ENCODE data around the gene ATG9A.
"Not testable (repeated sequence)": the region's sequence is repeated elsewhere in the genome, so short reads cannot be mapped to it uniquely, and the experiment has no call there.

ATG9A gene, protein sequence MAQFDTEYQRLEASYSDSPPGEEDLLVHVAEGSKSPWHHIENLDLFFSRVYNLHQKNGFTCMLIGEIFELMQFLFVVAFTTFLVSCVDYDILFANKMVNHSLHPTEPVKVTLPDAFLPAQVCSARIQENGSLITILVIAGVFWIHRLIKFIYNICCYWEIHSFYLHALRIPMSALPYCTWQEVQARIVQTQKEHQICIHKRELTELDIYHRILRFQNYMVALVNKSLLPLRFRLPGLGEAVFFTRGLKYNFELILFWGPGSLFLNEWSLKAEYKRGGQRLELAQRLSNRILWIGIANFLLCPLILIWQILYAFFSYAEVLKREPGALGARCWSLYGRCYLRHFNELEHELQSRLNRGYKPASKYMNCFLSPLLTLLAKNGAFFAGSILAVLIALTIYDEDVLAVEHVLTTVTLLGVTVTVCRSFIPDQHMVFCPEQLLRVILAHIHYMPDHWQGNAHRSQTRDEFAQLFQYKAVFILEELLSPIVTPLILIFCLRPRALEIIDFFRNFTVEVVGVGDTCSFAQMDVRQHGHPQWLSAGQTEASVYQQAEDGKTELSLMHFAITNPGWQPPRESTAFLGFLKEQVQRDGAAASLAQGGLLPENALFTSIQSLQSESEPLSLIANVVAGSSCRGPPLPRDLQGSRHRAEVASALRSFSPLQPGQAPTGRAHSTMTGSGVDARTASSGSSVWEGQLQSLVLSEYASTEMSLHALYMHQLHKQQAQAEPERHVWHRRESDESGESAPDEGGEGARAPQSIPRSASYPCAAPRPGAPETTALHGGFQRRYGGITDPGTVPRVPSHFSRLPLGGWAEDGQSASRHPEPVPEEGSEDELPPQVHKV

DNA sequence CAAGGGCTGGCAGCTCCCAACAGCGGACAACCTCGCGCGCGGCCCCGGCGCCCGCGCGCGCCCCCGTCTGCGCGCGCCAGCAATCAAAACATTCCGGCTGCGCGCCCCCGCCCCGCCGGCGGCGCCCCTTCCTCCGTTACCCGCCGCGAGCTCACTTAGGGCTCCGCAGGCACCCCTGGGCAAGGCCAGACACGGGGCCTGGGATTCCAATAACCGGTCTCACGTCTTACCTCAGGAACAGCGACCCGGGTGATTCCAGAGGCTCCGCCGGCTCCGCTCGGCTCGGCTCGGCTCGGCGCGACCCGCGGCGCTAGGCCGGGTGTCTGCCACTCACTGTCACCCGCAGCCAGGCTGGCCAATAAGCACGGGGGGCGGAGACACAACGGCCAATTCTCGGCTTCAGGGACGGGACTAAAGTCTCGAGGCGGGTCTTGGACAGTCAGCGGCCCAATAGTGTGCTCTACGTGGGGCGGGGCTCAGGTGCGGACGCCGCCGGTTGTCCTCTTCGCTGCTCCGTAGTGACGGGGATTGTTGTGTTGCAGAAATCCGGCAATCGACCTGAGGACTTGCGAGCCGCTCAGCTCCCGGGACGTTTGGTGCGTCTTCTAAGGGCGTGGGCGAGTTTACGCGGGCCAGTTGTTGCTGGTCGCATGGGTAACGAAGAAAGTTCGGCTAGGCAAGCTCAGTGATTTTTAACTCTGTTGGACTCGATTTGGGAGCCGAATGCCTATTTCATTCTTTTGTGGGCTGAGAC, at the start of gene ATG9A, which contains the start of gene ANKZF1:
Gene ATG9A, minus strand, starts transcription at position 332 of the 754 bp plus-strand sequence. CDS start 1,612 bp downstream, outside the sequence.
Gene ANKZF1, plus strand, starts transcription at position 502 of the 754 bp plus-strand sequence. CDS start 452 bp downstream, outside the sequence.
- DNase-seq: peak; percentile 98 to 99

GRCh38 chr2:219278655-219279150, 49.3 kb upstream of the ATG9A start:
- DNase-seq: no peak

DNA sequence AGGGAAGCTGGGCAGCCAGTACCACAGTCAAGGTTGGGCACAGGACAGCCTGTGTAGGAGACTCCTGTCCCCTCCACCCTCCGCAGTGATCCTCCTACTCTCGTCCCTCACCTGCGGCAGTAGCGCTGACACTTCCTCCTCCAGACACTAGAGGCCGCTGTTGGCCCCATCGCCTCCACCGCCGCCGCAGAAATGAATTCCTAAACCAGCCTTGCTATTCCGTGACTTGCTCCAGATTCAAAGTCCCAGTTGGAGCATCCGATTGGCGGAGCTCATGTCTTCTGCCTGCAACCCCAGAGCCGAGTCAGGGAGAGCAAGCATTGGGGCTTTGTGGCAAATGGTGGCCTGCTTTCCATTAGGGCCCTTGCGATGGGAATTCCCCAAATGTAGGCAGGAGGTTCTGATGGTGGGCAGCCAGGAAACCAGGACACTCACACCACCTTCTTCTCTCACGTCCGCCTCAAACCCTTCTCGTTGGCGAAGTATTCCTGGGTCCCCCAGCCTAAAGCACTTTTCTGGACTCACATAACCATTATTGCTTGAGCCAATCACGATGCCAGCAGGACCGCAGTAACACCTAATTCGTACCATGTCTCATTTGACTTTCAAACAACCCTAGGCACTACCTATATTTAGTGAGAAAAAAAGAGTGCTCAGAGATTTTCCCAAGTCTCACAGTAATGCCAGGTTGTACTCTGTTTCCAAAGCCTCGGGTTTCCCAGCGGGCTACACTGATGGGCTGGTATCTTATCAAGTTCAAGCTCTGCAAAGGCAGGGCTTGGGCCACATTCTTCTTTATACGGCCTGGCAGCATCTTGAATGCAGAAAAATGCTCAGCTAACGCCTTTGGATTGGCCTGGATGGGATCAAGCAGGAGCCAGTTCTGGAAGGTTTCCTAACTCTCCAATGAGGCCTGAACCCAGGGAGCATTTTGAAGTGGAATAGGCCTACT, 48.5 kb upstream of the ATG9A start:
- DNase-seq: peak; percentile 71 to 81

DNA sequence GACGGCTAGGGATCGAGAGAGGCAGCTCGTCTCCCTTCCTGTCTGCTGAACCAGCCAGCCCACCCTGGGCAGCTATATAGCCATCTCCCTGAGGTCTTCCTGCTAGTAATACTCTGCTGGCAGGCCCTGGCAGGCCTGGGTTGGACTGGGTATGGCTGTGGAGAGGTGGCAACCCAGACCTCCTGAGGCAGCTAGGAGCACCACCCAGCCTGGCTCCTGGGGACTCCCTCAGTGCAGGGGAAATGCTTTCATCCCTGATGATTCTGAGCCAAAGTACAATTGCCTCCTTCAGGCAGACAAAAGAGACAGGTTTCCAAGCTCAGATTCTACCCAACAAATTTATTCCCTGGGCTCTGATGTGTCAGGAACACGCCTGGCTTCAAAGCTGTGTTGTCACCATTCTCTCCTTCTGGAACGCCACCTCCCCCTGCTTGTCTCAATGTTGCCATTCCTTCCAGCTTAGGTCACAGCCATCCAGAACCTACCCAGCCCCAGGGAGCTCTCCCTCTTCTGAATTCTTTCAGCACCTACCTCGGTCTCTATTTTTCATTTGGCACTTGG, 45.0 kb upstream of the ATG9A start:
- no peak for DNase-seq

DNA sequence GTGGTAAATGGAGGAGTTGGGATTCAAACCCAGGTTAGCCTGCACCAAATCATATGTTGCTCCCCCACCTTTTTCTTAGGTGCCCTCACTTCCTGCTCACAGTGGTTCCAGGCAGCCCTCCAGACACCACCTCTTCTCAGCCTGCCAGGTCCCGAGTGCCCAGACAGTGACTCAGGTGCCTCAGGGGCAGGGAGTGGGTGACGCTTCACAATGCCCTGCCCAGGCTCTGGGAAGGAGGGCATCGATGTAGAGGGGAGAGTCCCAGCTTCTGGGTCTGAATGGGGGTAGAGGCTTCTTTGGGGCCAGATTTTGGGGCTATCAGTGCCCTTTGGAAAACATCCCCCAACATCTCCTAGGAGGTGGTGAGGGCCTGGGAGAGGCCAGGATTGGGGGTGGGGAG, 44.5 kb upstream of the ATG9A start:
- DNase-seq: no peak

- no peak for DNase-seq
These were observed 43.6 kb upstream of the ATG9A start for GRCh38 chr2:219272995-219273394.

DNA sequence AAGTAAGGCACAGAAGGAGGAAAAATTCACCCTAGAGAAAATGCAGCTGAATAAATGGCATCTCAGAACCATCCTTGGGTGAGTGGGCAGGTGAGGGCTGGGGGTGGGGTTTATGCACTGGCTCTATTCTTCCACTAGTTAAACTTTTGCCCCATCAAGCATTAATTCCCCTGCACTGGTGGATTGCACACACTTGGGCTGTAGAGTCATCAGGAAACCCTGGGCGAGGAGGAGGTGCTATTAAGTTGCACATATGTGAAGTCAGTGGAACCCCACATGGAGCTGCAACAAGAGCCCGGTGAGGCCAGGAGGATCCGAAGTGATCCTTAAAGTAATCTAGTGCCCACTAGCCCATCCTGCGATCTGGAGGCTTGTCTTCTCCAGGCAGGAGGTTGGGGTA, 42.9 kb upstream of the ATG9A start:
- no peak for DNase-seq

GRCh38 chr2:219271021-219271420, 41.6 kb upstream of the ATG9A start:
- DNase-seq: no peak

DNA sequence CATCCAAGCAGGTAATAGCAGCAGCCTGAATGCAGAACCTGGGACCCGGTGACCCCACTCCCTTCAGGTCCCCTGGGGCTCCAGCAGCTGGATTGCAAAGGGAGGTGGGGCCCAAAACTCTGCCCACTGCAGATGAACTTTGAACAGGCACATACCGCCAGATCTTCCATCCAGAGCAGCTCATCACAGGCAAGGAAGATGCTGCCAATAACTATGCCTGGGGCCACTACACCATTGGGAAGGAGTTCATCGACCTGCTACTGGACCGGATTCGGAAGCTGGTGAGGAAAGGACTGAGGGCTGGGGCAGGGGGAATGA, 40.6 kb upstream of the ATG9A start:
- DNase-seq: no peak

DNA sequence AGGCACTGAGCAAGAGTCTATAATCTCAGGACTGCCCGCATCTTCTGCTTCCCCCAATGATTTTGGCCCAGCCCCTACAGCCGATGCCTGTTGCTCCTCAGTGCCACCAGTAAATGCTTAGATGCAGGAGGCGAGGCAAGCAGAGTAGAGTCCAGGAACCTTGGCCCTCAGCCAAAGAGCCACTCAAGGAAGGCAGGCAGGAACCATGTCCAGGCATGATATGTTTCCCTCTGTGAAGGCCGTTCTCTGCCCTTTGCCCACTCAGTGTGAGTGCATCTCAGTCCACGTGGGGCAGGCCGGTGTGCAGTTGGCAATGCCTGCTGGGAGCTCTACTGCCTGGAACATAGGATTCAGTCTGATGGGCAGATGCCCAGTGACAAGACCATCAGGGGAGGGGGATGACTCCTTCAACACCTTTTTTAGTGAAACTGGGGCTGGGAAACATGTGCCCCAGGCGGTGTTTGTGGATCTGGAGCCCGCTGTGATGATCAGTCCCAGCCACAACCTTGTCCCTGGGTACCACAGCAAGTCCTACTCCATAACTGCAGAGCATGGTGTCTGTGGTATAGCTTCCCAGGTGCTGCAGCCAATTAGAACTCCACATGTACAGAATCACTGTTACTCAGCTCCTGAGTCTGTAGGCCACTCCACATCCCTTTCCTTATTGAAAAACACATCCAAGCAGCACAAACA, 40.1 kb upstream of the ATG9A start:
- DNase-seq: no peak

- no peak for DNase-seq
These were observed 38.9 kb upstream of the ATG9A start for GRCh38 chr2:219268294-219268693.

DNA sequence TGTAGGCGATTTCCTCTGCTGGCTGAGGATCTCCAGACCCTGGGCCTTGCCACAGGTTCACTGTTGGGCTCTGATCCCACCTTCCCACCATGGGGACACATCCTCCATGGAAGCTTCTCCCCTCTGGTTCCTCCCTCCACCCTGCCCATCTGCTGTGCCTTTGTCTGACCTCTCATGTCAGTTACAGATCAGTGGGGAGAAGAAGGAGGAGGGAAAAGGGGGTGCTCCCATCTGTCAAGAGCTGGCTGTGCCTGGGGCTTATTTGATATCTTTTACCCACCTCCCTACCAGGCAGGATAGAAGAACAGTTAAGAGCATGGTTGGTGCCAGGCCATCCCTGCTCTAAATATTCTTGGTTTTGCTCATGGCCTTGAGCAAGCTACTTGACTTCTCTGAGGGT, 37.5 kb upstream of the ATG9A start:
- DNase-seq: no peak

GRCh38 chr2:219266232-219266631, 36.8 kb upstream of the ATG9A start:
- DNase-seq: no peak

DNA sequence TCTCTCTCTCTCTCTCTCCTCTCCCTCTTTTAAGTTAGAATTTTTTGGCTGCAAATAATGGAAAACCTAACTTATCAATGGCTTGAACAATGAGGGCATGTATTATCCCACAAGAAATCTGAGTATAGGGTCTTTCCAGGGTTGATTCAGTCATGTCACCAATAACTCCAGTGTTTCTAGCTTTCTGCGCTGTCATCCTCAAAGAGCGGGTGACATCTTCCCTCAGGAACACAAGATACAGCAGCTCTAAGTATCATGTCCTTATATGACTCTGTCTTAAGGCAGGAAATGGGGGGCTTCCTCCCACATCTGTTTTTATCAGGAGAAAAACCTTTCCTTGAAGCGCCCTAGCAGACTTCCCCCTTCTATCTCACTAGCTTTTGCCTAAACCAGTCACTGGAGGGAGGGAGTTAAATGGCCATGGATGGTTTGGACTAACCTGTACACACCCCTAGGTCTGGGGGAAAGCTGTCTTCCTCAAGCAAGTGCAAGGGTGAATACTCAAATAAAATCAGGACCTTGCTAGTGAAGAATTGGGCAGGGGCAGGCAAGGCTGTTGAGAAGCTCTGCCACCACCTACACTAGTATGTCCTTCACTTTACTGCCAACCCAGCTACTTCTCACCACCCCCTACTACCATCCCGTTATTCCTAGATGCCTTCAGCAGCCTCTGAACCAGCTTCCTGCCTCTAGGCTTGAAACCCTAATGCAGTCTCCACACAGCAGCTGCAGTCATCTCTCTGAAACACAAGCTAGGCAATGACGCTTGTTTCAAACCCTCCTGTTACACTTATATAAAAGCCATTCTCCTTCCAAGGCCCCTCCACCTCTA, 31.8 kb upstream of the ATG9A start:
- no peak for DNase-seq

GRCh38 chr2:219258942-219259341, 29.5 kb upstream of the ATG9A start:
- DNase-seq: not testable (repeated sequence)

- peak; percentile 48 to 61 for DNase-seq
These were observed 25.3 kb upstream of the ATG9A start for GRCh38 chr2:219254590-219255201.

DNA sequence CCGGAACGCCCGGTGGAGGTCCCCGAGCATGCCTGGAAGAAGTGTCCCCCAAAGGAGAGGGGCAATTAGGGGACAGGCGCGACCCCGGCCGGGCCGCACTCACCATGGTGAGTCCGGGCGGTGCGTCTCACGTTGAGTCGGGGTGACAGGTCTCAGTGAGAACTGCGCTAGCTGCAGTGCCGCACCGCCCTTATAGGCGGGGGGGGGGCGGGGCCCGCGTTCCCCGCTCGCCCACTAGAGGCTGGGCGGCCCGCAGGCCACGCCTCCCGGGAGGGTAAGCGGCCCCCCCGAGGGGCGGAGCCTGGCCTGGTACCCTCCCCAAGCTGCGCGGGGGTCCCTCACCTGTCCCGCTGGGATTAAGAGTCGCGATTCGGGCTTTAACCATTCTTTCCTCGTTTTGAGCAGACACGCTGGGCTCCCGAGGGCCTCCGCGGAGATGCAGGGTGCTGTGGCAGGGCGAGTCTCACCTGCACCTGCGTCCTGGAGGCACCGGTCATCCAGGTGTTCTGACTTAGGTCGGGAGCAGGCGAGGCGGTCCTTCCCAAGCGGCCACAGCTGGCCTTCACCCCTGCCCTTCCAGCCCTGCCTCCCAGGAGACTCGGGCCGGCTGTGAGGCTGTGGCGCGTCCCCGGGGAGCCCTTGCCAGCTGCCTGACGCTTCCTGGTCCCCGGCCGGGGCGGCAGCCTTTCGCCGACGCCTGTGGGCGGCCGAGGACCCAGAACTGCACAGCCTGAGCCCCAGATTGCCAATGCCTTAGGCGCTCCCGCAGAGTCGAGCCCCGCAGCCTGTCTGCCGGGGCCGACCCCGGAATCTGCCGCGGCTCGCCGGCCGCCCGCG, 24.5 kb upstream of the ATG9A start, which contains the start of gene TUBA4A:
Gene TUBA4A, minus strand, starts transcription at position 166 of the 837 bp plus-strand sequence. Its CDS starts 60 bp downstream, at position 106.
- DNase-seq: peak; percentile 91 to 94

All from CD4-positive, alpha-beta T cell treated with Interferon alpha-2 for 1 hour (primary cell).